Measurements from ENCODE around the gene BEGAIN.

DNA sequence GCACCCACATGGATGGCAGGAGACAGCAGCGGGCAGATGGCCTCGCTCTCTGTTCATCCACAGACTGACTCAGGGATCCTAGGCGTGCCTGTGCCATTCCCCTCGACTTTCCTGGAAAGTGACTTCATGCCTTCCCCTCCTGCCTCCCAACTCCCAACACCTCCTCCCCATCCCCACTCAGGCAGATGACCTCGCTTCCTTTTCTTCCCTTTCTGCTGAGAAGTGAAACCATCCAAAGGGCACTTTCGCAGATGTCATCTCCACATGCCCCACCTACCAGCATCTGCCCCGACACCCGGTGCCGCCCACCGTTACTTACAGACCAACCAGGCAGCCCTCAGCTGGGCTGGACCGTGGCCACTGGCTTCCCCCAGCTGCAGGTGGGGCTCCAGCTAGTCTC is 29.6 kb downstream of the BEGAIN start:
- TF ChIP-seq TAF1 (IDR thresholded peaks at IDR 0.05; ENCODE audit: borderline replicate concordance, low read depth, low read length) (no peak), POLR2A (IDR thresholded peaks at IDR 0.05; ENCODE audit: low read depth, low read length) (no peak)

Data from GM12892 (cell line).